GM21526 (cell line): ENCODE measurements around the gene ZNF865.

Experiments used
- ATAC-seq: cut with Tn5 transposase; IDR thresholded peaks from one replicate; pipeline ENCODE4 v1.9.1; 2021; ENCODE audit warnings: moderate library complexity; ENCODE audit not compliant: unreplicated experiment, low FRiP score

The ZNF865 gene

GRCh38 chr19:55643887-55644176 lies 38.4 kb downstream of the ZNF865 start:
- ATAC-seq, result no peak

- ATAC-seq, result no peak
These were observed 38.9 kb downstream of the ZNF865 start for GRCh38 chr19:55644191-55644833.

- no peak for ATAC-seq
These were observed 39.5 kb downstream of the ZNF865 start for GRCh38 chr19:55644842-55645511.

GRCh38 chr19:55645512-55645881 lies 40.0 kb downstream of the ZNF865 start:
- ATAC-seq, result no peak

- ATAC-seq, result no peak
These were observed 41.7 kb downstream of the ZNF865 start for GRCh38 chr19:55646889-55647731.

- no peak for ATAC-seq
These were observed 42.5 kb downstream of the ZNF865 start, which contains the start of gene CCDC106 for GRCh38 chr19:55647732-55648584. TSS of gene CCDC106 (plus strand) at chr19:55648212. CDS start at chr19:55649047, 835 bp downstream.

- no peak for ATAC-seq
These were observed 43.3 kb downstream of the ZNF865 start for GRCh38 chr19:55648585-55649267.

GRCh38 chr19:55649268-55650125 lies 44.0 kb downstream of the ZNF865 start:
- no peak for ATAC-seq

- no peak for ATAC-seq
These were observed 44.7 kb downstream of the ZNF865 start for GRCh38 chr19:55650126-55650557.

GRCh38 chr19:55650602-55651230 lies 45.3 kb downstream of the ZNF865 start:
- ATAC-seq, result no peak

- ATAC-seq, result no peak
These were observed 45.8 kb downstream of the ZNF865 start for GRCh38 chr19:55651236-55651635.

- no peak for ATAC-seq
These were observed 47.1 kb downstream of the ZNF865 start for GRCh38 chr19:55652311-55653128.

- ATAC-seq, result peak; percentile 40
These were observed 48.3 kb downstream of the ZNF865 start for GRCh38 chr19:55653651-55654322.

- ATAC-seq, result peak; percentile 50
These were observed 48.9 kb downstream of the ZNF865 start for GRCh38 chr19:55654323-55654867.

GRCh38 chr19:55654868-55655647 lies 49.6 kb downstream of the ZNF865 start, which contains the start of gene U2AF2:
TSS of gene U2AF2 (plus strand) at chr19:55655035. CDS start at chr19:55655105, 70 bp downstream.
- peak; percentile 27 for ATAC-seq

GRCh38 chr19:55655648-55656040 lies 50.2 kb downstream of the ZNF865 start:
- no peak for ATAC-seq
